ENCODE data around the gene MPRIP. TPM values are rescaled to one million over a fixed set of nuclear protein-coding genes. Genes with fewer than 3 reads are reported as not detected.

The MPRIP gene
- polyA plus RNA-seq, 1 donor (not counting 4 experiments of a cell fraction or from before 2014, with no cell fraction given), result 113 TPM

GRCh38 chr17:17093764-17094163 is 51.5 kb downstream of the MPRIP start:
- no peaks in the 10 kb centered on the region for H3K9me3 ChIP-seq (ENCODE audit: control insufficient read depth, low read depth, low read length)
- H3K4me1 ChIP-seq (ENCODE audit: control insufficient read depth, extremely low read depth, insufficient read depth, low read length), result peaks cover 33% of the 10 kb centered on the region
- H3K9ac ChIP-seq (ENCODE audit: control insufficient read depth, extremely low read depth, insufficient read depth, low read length), result no peak overlapping the region
- H3K79me2 ChIP-seq (ENCODE audit: control insufficient read depth, insufficient read depth, low read length), result peaks cover 89% of the 10 kb centered on the region
- H4K20me1 ChIP-seq (ENCODE audit: control insufficient read depth, extremely low read depth, insufficient read depth, low read length), result peaks cover 20% of the 10 kb centered on the region
- no peak for FAIRE-seq
- H3K9me1 ChIP-seq (ENCODE audit: control insufficient read depth, extremely low read depth, insufficient read depth, low read length), result peaks cover 8% of the 10 kb centered on the region
- H3K4me3 ChIP-seq (ENCODE audit: control insufficient read depth in 2 of 3, extremely low read depth in 1 of 3, insufficient read depth in 2 of 3, low read depth in 1 of 3, low read length in 3 of 3), result no peak overlapping the region
- no peak overlapping the region for H3K27ac ChIP-seq (ENCODE audit: control insufficient read depth, insufficient read depth, low read length)
- H2AFZ ChIP-seq (ENCODE audit: control insufficient read depth, low read length), result no peak overlapping the region
- TF ChIP-seq EZH2 (IDR thresholded peaks at IDR 0.05; ENCODE audit: low read length) (no peak), CTCF (optimal IDR thresholded peaks at IDR 0.05 in 1 of 3, IDR thresholded peaks at IDR 0.05 in 1 of 3, conservative IDR thresholded peaks at IDR 0.05 in 1 of 3; ENCODE audit: extremely low read depth in 1 of 3, insufficient read depth in 2 of 3, low read length in 3 of 3) (no peak)
- no peak for DNase-seq (ENCODE audit: low read depth, low spot score)
- dilution Hi-C loops (cut with MboI; ENCODE audit: extremely low pct_ligation_motif_present, low sequenced_read_pairs), result no loop called here
- H3K4me2 ChIP-seq (ENCODE audit: control insufficient read depth, extremely low read depth, insufficient read depth, low read depth, low read length), result no peak overlapping the region
- peaks cover 16 to 37% of the 10 kb centered on the region in 2 experiments for H3K36me3 ChIP-seq (ENCODE audit: control insufficient read depth in 2 of 2, extremely low read depth in 1 of 2, insufficient read depth in 2 of 2, low read length in 2 of 2)
- H3K27me3 ChIP-seq (ENCODE audit: control insufficient read depth, extremely low read depth, insufficient read depth, low read length), result no peaks in the 10 kb centered on the region

GRCh38 chr17:17096438-17097178 is 54.4 kb downstream of the MPRIP start:
- Histone ChIP-seq H2AFZ (ENCODE audit: control insufficient read depth, low read length) (no peak overlapping the region), H3K36me3 (ENCODE audit: control insufficient read depth in 2 of 2, extremely low read depth in 1 of 2, insufficient read depth in 2 of 2, low read length in 2 of 2) (peaks cover 16 to 34% of the 10 kb centered on the region in 2 experiments), H3K4me3 (ENCODE audit: control insufficient read depth in 2 of 3, extremely low read depth in 1 of 3, insufficient read depth in 2 of 3, low read depth in 1 of 3, low read length in 3 of 3) (no peak overlapping the region), H3K4me2 (ENCODE audit: control insufficient read depth, extremely low read depth, insufficient read depth, low read depth, low read length) (peak overlapping the region; percentile 11), H3K27me3 (ENCODE audit: control insufficient read depth, extremely low read depth, insufficient read depth, low read length) (no peaks in the 10 kb centered on the region), H3K9me3 (ENCODE audit: control insufficient read depth, low read depth, low read length) (no peaks in the 10 kb centered on the region), H3K9me1 (ENCODE audit: control insufficient read depth, extremely low read depth, insufficient read depth, low read length) (peaks cover 3% of the 10 kb centered on the region), H3K79me2 (ENCODE audit: control insufficient read depth, insufficient read depth, low read length) (peaks cover 85% of the 10 kb centered on the region), H4K20me1 (ENCODE audit: control insufficient read depth, extremely low read depth, insufficient read depth, low read length) (peaks cover 8% of the 10 kb centered on the region), H3K4me1 (ENCODE audit: control insufficient read depth, extremely low read depth, insufficient read depth, low read length) (peaks cover 16% of the 10 kb centered on the region), H3K9ac (ENCODE audit: control insufficient read depth, extremely low read depth, insufficient read depth, low read length) (peak overlapping the region; percentile 37), H3K27ac (ENCODE audit: control insufficient read depth, insufficient read depth, low read length) (peak overlapping the region; percentile 47)
- no peak for TF ChIP-seq EZH2 (IDR thresholded peaks at IDR 0.05; ENCODE audit: low read length)
- TF ChIP-seq CTCF (optimal IDR thresholded peaks at IDR 0.05 in 1 of 3, IDR thresholded peaks at IDR 0.05 in 1 of 3, conservative IDR thresholded peaks at IDR 0.05 in 1 of 3; ENCODE audit: extremely low read depth in 1 of 3, insufficient read depth in 2 of 3, low read length in 3 of 3), result no peak
- no peak for DNase-seq (ENCODE audit: low read depth, low spot score)
- peak; percentile 77 for FAIRE-seq
- dilution Hi-C loops (cut with MboI; ENCODE audit: extremely low pct_ligation_motif_present, low sequenced_read_pairs), result no loop called here
